ENCODE measurements around the gene ASPDH.

Gene ASPDH

DNA sequence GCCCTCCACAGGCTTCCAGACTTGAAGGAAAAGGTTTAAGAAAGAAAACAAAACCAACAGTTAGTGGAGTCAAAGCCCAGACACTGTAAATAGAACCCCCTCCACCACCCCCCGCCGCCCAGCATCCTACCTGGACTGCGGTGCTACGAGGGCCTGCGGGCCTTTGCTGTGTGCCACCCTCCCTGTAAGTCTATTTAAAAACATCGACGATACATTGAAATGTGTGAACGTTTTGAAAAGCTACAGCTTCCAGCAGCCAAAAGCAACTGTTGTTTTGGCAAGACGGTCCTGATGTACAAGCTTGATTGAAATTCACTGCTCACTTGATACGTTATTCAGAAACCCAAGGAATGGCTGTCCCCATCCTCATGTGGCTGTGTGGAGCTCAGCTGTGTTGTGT lies 30.8 kb downstream of the ASPDH start:
- Histone ChIP-seq H3K27ac (no peak overlapping the region), H3K9me3 (ENCODE audit: severe bottlenecking) (peaks cover 12% of the 10 kb centered on the region), H3K4me3 (ENCODE audit: low read depth, low read length) (no peak overlapping the region), H3K36me3 (peaks cover 15% of the 10 kb centered on the region), H3K27me3 (ENCODE audit: insufficient read depth, low read depth, severe bottlenecking) (no peaks in the 10 kb centered on the region)
- DNase-seq: no peak
- TF ChIP-seq, protein P1, sequence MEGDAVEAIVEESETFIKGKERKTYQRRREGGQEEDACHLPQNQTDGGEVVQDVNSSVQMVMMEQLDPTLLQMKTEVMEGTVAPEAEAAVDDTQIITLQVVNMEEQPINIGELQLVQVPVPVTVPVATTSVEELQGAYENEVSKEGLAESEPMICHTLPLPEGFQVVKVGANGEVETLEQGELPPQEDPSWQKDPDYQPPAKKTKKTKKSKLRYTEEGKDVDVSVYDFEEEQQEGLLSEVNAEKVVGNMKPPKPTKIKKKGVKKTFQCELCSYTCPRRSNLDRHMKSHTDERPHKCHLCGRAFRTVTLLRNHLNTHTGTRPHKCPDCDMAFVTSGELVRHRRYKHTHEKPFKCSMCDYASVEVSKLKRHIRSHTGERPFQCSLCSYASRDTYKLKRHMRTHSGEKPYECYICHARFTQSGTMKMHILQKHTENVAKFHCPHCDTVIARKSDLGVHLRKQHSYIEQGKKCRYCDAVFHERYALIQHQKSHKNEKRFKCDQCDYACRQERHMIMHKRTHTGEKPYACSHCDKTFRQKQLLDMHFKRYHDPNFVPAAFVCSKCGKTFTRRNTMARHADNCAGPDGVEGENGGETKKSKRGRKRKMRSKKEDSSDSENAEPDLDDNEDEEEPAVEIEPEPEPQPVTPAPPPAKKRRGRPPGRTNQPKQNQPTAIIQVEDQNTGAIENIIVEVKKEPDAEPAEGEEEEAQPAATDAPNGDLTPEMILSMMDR (IDR thresholded peaks at IDR 0.05; ENCODE audit: low read depth, low read length): no peak

DNA sequence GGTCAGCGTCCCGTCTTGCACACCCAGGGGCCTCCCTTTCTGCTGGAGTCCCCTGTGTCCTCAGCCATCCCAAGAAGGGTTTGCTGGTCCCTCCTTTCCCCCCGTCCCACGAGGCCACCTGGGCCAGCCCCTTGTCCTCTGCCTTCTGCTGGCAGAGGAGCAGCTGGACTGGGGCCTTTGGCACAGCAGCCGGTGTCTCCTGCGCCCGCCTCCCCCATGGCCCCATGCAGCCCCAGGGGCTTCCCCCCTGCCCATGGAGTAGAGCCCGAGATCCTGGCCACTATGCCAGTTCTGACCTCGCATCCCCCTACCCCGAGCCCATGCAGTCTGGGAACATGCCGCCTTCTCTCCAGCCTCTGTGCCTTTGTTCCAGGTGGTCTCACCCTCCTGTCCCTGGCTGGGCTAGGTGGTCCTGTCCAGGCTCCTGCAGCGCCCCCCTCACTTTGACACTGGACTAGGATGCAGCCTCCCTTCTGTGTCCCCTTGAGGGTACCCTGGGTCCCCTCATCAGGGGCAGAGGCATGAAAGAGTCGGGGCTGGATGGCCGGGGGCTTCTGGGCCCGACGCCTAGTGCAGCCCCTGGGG lies 31.4 kb downstream of the ASPDH start:
- Histone ChIP-seq H3K9me3 (ENCODE audit: severe bottlenecking) (peaks cover 12% of the 10 kb centered on the region), H3K4me3 (ENCODE audit: low read depth, low read length) (no peak overlapping the region), H3K27me3 (ENCODE audit: insufficient read depth, low read depth, severe bottlenecking) (no peaks in the 10 kb centered on the region), H3K27ac (no peak overlapping the region), H3K36me3 (peaks cover 13% of the 10 kb centered on the region)
- TF ChIP-seq, protein P1 (IDR thresholded peaks at IDR 0.05; ENCODE audit: low read depth, low read length): no peak
- DNase-seq: no peak

DNA sequence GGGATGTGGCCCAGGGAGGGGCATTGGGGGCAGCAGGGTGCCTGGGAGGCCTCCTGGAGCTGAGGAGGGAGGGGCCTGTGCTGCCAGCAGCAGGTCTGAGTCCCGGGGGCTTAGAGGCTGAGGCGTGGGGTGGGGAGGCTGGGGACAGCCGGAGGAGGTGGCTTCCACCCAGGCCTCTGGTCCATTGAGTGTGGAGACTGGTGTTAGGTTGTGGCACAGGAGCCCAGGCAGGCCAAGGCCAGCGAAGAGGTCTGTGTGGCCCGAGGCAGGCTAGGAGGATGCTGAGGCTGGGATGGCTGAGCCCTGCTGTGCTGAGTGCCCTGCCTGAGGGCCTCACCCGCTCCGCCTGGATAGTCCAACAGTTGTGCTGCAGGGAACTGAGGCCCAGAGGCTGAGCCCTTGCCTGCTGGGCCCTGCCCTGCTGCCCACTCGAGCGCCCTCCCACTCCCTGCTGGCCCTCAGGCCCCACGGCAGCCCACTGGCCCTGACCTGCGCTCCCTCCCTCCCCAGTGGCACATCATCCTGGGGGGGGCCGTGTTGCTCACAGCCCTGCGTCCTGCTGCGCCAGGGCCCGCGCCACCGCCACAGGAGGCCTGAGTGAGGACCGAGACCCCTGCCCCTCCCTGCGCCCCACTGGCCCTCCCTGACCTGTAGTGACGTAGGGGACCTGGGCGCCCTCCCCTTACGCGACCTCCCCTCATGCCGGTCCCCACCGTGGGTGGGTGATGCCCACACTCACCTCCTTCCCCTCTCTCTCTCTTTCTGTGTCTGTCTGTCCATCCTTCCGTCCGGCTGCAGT lies 32.2 kb downstream of the ASPDH start:
- Histone ChIP-seq H3K4me3 (ENCODE audit: low read depth, low read length) (no peak overlapping the region), H3K9me3 (ENCODE audit: severe bottlenecking) (peaks cover 5% of the 10 kb centered on the region), H3K27me3 (ENCODE audit: insufficient read depth, low read depth, severe bottlenecking) (no peaks in the 10 kb centered on the region), H3K27ac (no peak overlapping the region), H3K36me3 (peaks cover 5% of the 10 kb centered on the region; the same call in 1 of the 2 replicates)
- no peak for DNase-seq
- TF ChIP-seq, protein P1 (IDR thresholded peaks at IDR 0.05; ENCODE audit: low read depth, low read length): no peak

DNA sequence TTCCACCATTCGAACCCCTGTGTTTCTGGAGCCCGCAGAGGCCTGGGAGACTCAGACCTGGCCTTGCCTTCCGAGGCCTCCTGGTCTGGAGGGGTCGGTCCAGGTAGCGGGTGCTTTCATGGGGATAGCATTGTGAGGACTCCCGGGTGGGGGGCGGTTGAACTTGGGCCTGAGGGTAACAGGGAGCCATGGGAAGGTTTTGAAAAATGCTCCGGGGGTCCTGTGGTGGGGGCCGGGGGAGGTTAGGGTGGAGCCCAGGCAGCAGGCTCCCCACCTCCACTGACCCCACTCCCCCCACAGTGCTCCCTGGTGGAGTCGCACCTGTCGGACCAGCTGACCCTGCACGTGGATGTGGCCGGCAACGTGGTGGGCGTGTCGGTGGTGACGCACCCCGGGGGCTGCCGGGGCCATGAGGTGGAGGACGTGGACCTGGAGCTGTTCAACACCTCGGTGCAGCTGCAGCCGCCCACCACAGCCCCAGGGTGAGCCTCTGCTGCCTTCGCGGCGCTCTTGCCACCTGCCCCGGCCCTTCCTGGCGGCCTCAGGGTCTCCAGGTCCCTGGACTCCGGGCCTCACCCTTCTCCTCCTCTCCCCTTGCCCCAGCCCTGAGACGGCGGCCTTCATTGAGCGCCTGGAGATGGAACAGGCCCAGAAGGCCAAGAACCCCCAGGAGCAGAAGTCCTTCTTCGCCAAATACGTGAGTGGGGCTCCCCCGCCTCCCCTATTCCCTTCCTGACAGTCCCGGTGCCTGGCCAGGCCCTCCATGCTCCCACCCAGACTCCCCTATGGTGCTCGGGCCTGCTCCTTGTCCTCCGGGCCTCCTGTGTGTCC lies 33.2 kb downstream of the ASPDH start:
- TF ChIP-seq, protein P1 (IDR thresholded peaks at IDR 0.05; ENCODE audit: low read depth, low read length): no peak
- H3K4me3 ChIP-seq (ENCODE audit: low read depth, low read length): no peak overlapping the region
- H3K36me3 ChIP-seq: no peaks in the 10 kb centered on the region
- no peak for DNase-seq
- no peaks in the 10 kb centered on the region for H3K9me3 ChIP-seq (ENCODE audit: severe bottlenecking)
- no peaks in the 10 kb centered on the region for H3K27me3 ChIP-seq (ENCODE audit: insufficient read depth, low read depth, severe bottlenecking)
- H3K27ac ChIP-seq: no peak overlapping the region

DNA sequence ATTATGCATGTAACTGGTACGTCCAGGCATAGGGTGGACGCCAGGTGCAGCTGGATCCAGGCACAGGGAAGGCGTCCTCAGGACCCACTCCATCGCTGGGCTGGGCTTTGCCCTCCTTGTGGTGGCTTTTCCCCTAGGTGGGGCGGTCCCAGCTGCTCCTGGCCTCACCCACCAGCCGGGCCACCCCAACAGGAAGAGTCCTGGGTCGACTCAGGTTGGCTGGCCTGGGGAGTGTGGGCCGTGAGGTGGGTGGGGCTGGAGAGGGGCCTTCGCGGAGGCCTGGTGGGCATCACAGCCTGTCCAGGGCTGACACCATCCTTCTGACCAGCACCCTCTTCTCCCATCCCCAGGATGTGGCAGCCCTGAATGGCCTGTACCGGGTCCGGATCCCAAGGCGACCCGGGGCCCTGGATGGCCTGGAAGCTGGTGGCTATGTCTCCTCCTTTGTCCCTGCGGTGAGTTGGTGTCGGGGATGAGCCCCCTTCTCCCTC lies 33.9 kb downstream of the ASPDH start:
- no peak overlapping the region for H3K27ac ChIP-seq

More for the DNA sequence above, 33.9 kb downstream of the ASPDH start:
- DNase-seq: no peak
- Histone ChIP-seq H3K36me3 (no peaks in the 10 kb centered on the region), H3K4me3 (ENCODE audit: low read depth, low read length) (no peak overlapping the region), H3K27me3 (ENCODE audit: insufficient read depth, low read depth, severe bottlenecking) (no peaks in the 10 kb centered on the region), H3K9me3 (ENCODE audit: severe bottlenecking) (no peaks in the 10 kb centered on the region)
- TF ChIP-seq, protein P1 (IDR thresholded peaks at IDR 0.05; ENCODE audit: low read depth, low read length): no peak
